Mucosa of stomach (tissue), 1 donor: ENCODE data around the gene PPP1R3G.
"Not testable (repeated sequence)": the region's sequence is repeated elsewhere in the genome, so short reads cannot be mapped to it uniquely, and the experiment has no call there.

Experiments used
- H3K27me3 ChIP-seq: one replicate; pipeline ENCODE4 v1.7.0; 2013; ENCODE audit warnings: mild to moderate bottlenecking, low read length; ENCODE audit not compliant: control insufficient read depth, insufficient read depth
- H3K36me3 ChIP-seq: one replicate; pipeline ENCODE4 v1.7.0; 2013; ENCODE audit warnings: low read length; ENCODE audit not compliant: control insufficient read depth, insufficient read depth
- H3K4me1 ChIP-seq: one replicate; pipeline ENCODE4 v1.7.0; 2013; ENCODE audit warnings: mild to moderate bottlenecking, low read length; ENCODE audit not compliant: control insufficient read depth, insufficient read depth
- H3K4me3 ChIP-seq: one replicate; pipeline ENCODE4 v1.7.0; 2013; ENCODE audit warnings: low read length
- H3K9ac ChIP-seq: one replicate; pipeline ENCODE4 v1.7.0; 2013; ENCODE audit warnings: mild to moderate bottlenecking, low read length, moderate library complexity
- H3K9me3 ChIP-seq: one replicate; pipeline ENCODE4 v1.7.0; 2013; ENCODE audit warnings: mild to moderate bottlenecking, low read length, moderate library complexity; ENCODE audit not compliant: control insufficient read depth
- donor health status: Pancreatic carcinoma.

The PPP1R3G gene

DNA sequence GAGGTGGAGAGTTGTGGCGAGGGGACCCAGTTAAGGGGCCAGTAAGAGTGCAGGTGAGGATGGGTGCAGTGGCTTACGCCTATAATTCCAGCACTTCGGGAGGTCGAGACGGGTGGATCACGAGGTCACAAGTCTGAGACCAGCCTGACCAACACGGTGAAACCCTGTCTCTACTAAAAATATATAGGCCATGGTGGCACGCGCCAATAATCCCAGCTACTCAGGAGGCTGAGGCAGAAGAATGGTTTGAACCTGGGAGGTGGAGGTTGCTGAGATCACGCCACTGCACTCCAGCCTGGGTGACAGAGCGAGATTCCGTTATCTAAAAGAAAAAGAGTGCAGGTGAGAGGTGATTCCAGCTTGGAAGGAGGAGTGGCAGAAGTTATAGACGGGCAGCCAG is 28.0 kb downstream of the PPP1R3G start:
- Histone ChIP-seq H3K36me3 (no peaks in the 10 kb centered on the region), H3K9me3 (no peaks in the 10 kb centered on the region), H3K27me3 (no peaks in the 10 kb centered on the region), H3K4me1 (peaks cover 6% of the 10 kb centered on the region), H3K4me3 (no peak overlapping the region), H3K9ac (no peak overlapping the region)

DNA sequence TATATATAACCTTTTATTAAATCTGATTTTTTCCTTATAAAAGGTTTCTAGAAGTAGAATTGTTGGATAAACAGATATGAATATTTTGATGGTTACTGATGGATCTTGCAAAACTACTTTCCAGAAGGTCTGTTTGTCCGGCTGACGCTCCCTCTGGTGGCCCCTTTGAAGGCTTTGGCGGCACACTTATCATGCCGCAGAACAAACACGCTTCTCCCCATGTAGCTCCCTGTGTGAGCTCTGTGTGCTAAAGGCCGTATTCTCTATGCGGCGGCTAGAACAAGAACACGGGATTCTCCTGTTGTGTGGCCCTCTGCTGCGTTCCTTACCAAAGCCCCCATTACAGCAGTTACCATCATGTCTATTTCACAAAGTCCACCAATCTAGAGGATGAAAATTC is 30.0 kb downstream of the PPP1R3G start:
- Histone ChIP-seq H3K9me3 (no peaks in the 10 kb centered on the region), H3K27me3 (no peaks in the 10 kb centered on the region), H3K9ac (no peak overlapping the region), H3K4me1 (peaks cover 6% of the 10 kb centered on the region), H3K4me3 (no peak overlapping the region), H3K36me3 (no peaks in the 10 kb centered on the region)

DNA sequence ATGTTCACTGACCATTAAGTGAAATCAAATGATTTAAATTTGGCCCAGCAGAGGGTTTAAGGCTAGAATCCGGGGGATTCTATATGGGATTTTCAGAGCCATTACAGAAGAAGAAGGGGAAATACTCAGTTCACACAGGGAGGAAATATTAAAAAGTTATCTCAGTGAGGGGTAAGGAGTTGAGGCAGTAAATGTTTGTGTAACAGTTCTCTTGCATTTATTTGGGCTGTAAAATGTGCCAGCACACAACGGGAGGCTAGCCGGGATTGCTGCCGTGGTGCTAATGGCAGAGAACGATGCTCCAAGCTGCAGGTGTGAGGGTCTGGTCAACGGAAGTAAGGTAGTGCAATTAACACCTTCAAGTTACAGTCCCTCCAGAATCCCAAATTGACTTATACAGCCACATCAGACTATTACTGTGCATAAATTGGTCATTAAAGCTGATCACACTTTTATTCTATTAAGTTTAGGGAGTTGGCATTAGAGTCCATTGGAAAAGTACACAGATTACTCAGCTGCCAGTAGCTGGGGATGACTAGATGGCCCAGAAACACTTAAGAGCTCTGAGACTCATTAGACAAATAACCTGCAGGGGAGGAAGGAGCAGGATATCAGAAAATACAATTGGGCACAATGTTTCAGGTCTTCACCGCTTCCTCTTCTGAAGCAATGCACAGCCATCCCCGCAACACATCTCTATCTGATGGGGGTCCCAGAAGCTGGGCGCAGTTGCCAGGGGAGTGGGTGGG is 31.3 kb downstream of the PPP1R3G start:
- Histone ChIP-seq H3K9ac (no peak overlapping the region), H3K9me3 (no peaks in the 10 kb centered on the region), H3K27me3 (no peaks in the 10 kb centered on the region), H3K4me1 (peaks cover 6% of the 10 kb centered on the region), H3K36me3 (no peaks in the 10 kb centered on the region), H3K4me3 (no peak overlapping the region)

DNA sequence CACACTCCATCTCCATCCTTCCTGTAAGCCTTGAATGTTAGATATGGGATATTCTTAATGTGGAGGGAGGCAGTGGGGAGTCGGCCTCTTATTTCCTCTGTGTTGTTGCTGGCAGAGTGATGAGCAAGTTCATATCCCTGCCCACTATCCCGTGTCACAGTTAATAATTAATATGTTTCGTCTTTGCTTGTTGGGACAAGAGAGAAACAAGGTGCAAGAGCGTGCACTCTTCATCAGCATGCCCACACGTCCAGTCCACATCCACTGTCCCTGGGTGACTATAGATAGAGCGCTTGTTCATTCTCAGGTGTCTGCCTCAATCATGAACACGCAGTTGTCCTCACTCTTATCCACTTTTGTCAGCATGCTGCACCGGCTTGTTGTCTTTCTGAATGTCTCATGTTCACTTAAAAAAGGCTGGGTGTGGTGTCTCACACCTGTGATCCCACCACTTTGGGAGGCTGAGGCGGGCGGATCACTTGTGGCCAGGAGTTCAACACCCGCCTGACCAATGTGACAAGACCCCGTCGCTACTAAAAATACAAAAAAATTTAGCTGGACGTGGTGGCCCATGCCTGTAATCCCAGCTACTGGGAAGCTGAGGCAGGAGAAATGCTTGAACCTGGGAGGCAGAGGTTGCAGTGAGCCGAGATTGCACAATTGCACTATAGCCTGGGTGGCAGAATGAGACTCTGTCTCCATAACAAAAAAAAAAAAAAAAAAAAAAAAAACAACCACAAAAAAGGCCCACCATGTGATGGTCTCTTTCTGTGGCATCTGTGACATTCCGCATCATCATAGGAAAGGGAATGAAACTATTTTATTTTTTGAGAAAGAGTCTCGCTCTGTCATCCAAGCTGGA is 34.2 kb downstream of the PPP1R3G start:
- H3K4me3 ChIP-seq: no peak overlapping the region
- H3K9ac ChIP-seq: no peak overlapping the region
- no peaks in the 10 kb centered on the region for H3K9me3 ChIP-seq

DNA sequence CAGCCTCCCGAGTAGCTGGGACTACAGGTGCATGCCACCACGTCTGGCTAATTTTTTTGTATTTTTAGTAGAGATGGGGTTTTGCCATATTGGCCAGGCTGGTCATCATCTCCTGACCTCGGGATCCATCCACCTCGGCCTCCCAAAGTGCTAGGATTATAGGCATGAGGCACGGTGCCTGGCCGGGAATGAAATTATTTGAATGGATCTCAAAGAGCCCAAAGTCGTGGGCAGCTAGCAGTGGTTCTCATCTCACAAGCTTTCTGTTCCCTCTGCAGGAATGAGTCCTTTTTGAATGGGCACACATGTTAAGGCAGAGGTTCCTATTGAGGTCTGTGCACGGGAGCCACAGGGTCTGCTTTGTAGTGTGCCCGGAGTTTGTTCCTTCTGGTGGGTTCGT is 34.9 kb downstream of the PPP1R3G start:
- Histone ChIP-seq H3K27me3 (no peaks in the 10 kb centered on the region), H3K4me1 (peaks cover 6% of the 10 kb centered on the region), H3K4me3 (no peak overlapping the region), H3K9me3 (no peaks in the 10 kb centered on the region), H3K36me3 (no peaks in the 10 kb centered on the region), H3K9ac (no peak overlapping the region)

More for the DNA sequence above, 34.2 kb downstream of the PPP1R3G start:
- no peaks in the 10 kb centered on the region for H3K27me3 ChIP-seq
- H3K4me1 ChIP-seq: peaks cover 6% of the 10 kb centered on the region
- H3K36me3 ChIP-seq: no peaks in the 10 kb centered on the region

DNA sequence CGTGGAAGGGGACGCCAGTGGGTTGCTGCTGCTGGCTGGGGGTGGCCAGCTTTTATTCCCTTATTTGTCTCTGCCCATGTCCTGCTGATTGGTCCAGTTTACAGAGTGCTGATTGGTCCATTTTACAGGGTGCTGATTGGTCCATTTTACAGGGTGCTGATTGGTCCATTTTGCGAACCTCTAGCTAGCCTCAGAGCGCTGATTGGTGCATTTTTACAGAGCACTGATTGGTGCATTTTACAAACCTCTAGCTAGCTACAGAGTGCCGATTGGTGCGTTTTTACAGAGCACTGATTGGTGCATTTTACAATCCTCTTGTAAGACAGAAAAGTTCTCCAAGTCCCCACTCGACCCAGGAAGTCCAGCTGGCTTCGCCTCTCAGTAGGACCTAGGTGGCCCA is 35.4 kb downstream of the PPP1R3G start:
- H3K9me3 ChIP-seq, H3K9ac ChIP-seq, H3K27me3 ChIP-seq, H3K4me1 ChIP-seq, H3K36me3 ChIP-seq, H3K4me3 ChIP-seq: not testable (repeated sequence)

DNA sequence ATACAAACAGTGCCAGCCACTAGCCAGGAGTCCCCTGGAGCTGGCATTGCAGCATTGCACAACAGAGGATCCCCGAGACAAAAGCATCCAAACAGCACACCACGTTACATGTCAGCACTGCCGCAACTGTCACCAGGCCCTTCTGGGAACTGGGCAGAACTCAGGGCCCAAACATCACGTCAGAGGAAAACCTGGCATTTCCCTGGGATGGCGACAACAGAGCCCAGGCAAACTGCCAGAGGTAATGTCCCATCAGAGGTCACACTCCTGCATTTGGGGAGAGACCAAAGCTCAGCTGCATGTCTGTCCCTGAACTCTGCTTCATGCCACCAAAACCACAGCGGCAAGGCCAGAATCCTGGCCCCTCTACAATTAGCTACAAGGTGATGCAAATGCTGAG is 36.3 kb downstream of the PPP1R3G start:
- Histone ChIP-seq H3K9me3 (no peaks in the 10 kb centered on the region), H3K4me3 (no peak overlapping the region), H3K27me3 (no peaks in the 10 kb centered on the region), H3K9ac (no peak overlapping the region), H3K4me1 (no peaks in the 10 kb centered on the region), H3K36me3 (no peaks in the 10 kb centered on the region)

DNA sequence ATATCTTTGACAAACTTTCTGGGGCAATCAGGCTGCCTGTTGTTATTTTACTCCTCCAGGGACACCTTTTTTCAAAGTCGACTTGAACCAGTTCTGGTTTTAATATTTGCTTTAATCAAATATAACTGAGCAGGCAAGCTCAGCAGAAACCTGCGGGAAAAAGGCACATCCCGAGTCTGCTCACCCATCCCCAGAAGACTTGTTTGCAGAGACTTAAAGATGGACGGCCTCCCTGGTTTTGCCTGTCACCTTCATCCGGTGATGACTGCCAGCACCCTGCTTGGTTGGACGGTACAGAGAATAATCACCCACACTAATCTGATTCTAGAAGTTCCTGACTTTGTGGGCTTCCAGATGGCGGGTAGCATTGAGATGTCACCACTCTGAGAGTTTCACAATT is 36.8 kb downstream of the PPP1R3G start:
- no peaks in the 10 kb centered on the region for H3K4me1 ChIP-seq
- no peaks in the 10 kb centered on the region for H3K36me3 ChIP-seq
- H3K9ac ChIP-seq: no peak overlapping the region
- H3K9me3 ChIP-seq: no peaks in the 10 kb centered on the region
- no peak overlapping the region for H3K4me3 ChIP-seq
- no peaks in the 10 kb centered on the region for H3K27me3 ChIP-seq

DNA sequence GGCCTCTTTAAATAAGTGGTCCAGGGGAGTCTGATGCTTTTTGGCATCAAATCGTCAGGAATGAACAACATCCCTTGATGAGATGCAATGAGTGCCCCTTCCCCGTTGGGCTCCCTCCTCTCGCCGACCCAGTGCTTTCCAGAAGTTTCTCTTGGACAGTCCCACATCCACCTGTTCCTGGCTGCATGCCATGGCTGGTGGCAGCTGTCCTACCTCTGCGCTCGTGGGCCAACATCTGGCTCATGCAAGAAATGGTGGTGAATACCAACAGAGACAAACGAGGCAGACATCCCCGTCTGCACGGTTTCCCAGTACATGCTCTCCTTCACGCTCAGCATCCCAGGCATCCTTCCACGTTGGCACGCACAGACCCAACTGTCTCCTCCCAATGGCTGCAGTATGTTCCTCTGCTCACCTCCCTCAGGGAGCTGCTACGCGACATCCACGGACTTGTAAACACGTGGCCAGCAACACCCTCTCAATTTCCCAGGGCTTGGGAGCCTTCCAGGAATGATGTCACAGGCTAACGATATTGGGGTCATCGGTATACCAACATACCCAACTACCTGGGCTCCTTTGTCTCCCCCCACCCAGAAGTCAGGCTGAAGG is 37.5 kb downstream of the PPP1R3G start:
- Histone ChIP-seq H3K27me3 (no peaks in the 10 kb centered on the region), H3K9ac (no peak overlapping the region), H3K4me3 (no peak overlapping the region), H3K36me3 (no peaks in the 10 kb centered on the region), H3K9me3 (no peaks in the 10 kb centered on the region), H3K4me1 (no peaks in the 10 kb centered on the region)

DNA sequence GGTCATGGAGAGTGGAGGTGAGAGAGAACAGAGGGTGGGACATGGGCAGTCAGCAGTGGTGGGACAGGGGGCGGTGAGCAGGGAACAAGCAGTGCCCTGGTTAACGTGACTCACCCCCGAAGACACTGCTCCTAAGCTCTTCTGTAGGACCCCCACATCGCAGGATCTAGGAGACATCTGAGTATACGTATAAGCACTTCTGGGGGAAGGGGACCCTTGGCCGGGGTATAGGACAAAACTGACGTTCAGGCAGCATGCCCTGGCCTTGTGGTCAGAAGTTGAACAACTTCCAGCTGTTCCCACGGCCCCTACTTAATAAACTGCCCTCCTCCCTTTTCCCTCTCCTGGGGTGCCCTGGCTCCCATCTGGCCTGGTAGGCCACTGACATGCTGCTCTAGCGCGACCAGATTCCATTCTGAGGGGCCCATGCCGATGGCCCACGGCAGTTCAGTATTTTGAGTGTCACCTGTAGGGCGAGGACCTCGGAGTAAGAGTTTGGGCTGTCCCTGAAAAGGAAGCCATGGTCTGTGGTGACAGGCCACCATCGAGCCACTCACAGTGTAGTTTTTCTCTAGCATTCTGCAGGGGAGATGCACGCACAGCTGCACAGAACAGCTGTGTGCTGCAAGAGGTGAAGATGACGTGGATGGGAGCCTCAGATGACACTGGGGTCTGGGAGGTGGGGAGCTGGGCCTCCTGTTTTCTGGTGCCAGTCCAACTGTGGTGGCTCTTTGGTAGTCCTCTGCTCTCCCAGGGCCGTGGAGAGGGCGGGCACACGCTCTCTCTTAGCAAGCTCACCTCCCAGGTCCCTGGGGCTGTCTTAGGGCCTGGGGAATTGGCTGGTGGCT is 38.4 kb downstream of the PPP1R3G start:
- no peak overlapping the region for H3K4me3 ChIP-seq
- H3K4me1 ChIP-seq: no peaks in the 10 kb centered on the region
- H3K9me3 ChIP-seq: no peaks in the 10 kb centered on the region
- H3K27me3 ChIP-seq: no peaks in the 10 kb centered on the region
- H3K36me3 ChIP-seq: no peaks in the 10 kb centered on the region
- H3K9ac ChIP-seq: no peak overlapping the region

DNA sequence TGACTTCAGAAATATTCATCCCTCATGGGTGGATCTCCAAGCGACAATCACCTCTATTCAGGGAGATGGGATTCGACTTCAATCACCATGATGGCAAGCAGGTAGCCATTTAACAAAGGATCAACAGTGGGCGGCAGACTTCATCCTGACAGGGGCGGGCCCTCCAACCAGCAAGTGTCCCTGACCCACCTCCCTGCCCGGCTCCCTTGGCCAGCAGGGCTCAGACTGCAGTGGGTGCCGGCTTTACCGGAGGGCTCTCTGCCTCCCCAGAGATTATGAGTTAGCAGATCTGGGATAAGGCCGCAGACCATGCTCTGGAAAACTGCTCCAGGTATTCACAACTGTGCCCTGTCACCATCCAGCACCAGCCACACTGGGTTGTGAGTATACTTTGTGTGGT is 39.4 kb downstream of the PPP1R3G start:
- H3K9ac ChIP-seq: no peak overlapping the region
- H3K4me3 ChIP-seq: no peak overlapping the region
- H3K36me3 ChIP-seq: no peaks in the 10 kb centered on the region
- H3K27me3 ChIP-seq: no peaks in the 10 kb centered on the region
- no peaks in the 10 kb centered on the region for H3K9me3 ChIP-seq
- H3K4me1 ChIP-seq: no peaks in the 10 kb centered on the region
